SK-MEL-5 (cell line): Measurements from ENCODE around the gene DNAJC13. TPM values are rescaled to one million over a fixed set of nuclear protein-coding genes. Genes with fewer than 3 reads are reported as not detected.
"Not testable (repeated sequence)": the region's sequence is repeated elsewhere in the genome, so short reads cannot be mapped to it uniquely, and the experiment has no call there.

Source experiments
- DNase-seq: peaks from one replicate; pipeline ENCODE4 v3.0.0-alpha.2; 2016; ENCODE audit warnings: low read depth, low spot score
- in situ Hi-C: cut with HindIII; loops from 2 replicates; pipeline ENCODE4 v1.10.0; 2016; ENCODE audit warnings: low sequenced_read_pairs, high pct_unique_total_duplicates, low pct_unique_long_range_greater_than_20kb
- polyA plus RNA-seq, 2 experiments: library from polyadenylated mRNA; depleted of rRNA; stranded (reverse); fragments of >200 nt; gene quantifications; 2 replicates each; pipeline ENCODE4 v1.2.3, GENCODE V29; 2015
- total RNA-seq: library from RNA; depleted of rRNA; stranded (reverse); fragments of >200 nt; shearing (Covaris generic); gene quantifications from 2 replicates; pipeline ENCODE4 v1.2.3, GENCODE V29; 2014; rRNA removed

The DNAJC13 gene
- total RNA-seq: 49.8 and 55.9 TPM in 2 replicates
- polyA plus RNA-seq (2015; cell fraction: cytosol; rRNA removed): 25.9 and 34.8 TPM in 2 replicates
- 50.7 and 57.9 TPM in 2 replicates for polyA plus RNA-seq (2015; cell fraction: nucleus; rRNA removed)

- in situ Hi-C loops: no loop called here
- peak; percentile 95 for DNase-seq
Observed at GRCh38 chr3:132416807-132417694, at the start of gene DNAJC13. TSS of gene DNAJC13 (plus strand) at chr3:132417502. CDS start at chr3:132434551, 17,049 bp downstream.

- DNase-seq: no peak
- in situ Hi-C loops: no loop called here
Observed at GRCh38 chr3:132368515-132368914, 48.8 kb upstream of the DNAJC13 start.

- DNase-seq: no peak
- in situ Hi-C loops: no loop called here
Observed at GRCh38 chr3:132368962-132369361, 48.3 kb upstream of the DNAJC13 start.

GRCh38 chr3:132376945-132377354, 40.4 kb upstream of the DNAJC13 start:
- DNase-seq, in situ Hi-C loops: not testable (repeated sequence)

GRCh38 chr3:132378048-132378762, 39.1 kb upstream of the DNAJC13 start:
- DNase-seq: no peak
- in situ Hi-C loops: no loop called here

- in situ Hi-C loops: no loop called here
- no peak for DNase-seq
Observed at GRCh38 chr3:132378846-132379245, 38.5 kb upstream of the DNAJC13 start.

GRCh38 chr3:132380920-132381319, 36.4 kb upstream of the DNAJC13 start:
- in situ Hi-C loops: no loop called here
- no peak for DNase-seq

GRCh38 chr3:132381348-132381944, 35.9 kb upstream of the DNAJC13 start:
- in situ Hi-C loops: no loop called here
- DNase-seq: no peak

- no peak for DNase-seq
- in situ Hi-C loops: no loop called here
Observed at GRCh38 chr3:132382267-132382666, 35.0 kb upstream of the DNAJC13 start.

GRCh38 chr3:132382688-132383194, 34.6 kb upstream of the DNAJC13 start:
- DNase-seq: no peak
- in situ Hi-C loops: no loop called here

- in situ Hi-C loops: no loop called here
- no peak for DNase-seq
Observed at GRCh38 chr3:132386259-132386658, 31.0 kb upstream of the DNAJC13 start.

- DNase-seq, in situ Hi-C loops: not testable (repeated sequence)
Observed at GRCh38 chr3:132392675-132393074, 24.6 kb upstream of the DNAJC13 start.

GRCh38 chr3:132394320-132394719, 23.0 kb upstream of the DNAJC13 start:
- in situ Hi-C loops: no loop called here
- DNase-seq: no peak

- in situ Hi-C loops: no loop called here
Observed at GRCh38 chr3:132395126-132395525, 22.2 kb upstream of the DNAJC13 start.

GRCh38 chr3:132396255-132396654, 21.0 kb upstream of the DNAJC13 start:
- no peak for DNase-seq
- in situ Hi-C loops: no loop called here

More at GRCh38 chr3:132395126-132395525, 22.2 kb upstream of the DNAJC13 start:
- no peak for DNase-seq

- in situ Hi-C loops: not testable (repeated sequence)
- DNase-seq: peak; percentile 11
Observed at GRCh38 chr3:132396776-132397175, 20.5 kb upstream of the DNAJC13 start.

- DNase-seq: peak; percentile 72
- in situ Hi-C loops: no loop called here
Observed at GRCh38 chr3:132399054-132399929, 18.0 kb upstream of the DNAJC13 start.
